DND-41 (cell line): Measurements from ENCODE around the gene KCNN3.

Source experiments
- ATAC-seq: fragments of 200-7000 bp; cut with Tn5 transposase; 3 replicates; pipeline ENCODE4 v1.9.1; 2021; ENCODE audit warnings: low read depth; ENCODE audit not compliant: insufficient read depth
- DNase-seq: peaks from one replicate; pipeline ENCODE4 v3.0.0-alpha.2; 2020
- H2AFZ ChIP-seq: 2 replicates; pipeline ENCODE4 v1.6.0; 2012; ENCODE audit warnings: low read depth, low read length
- H3K27ac ChIP-seq: 2 replicates; pipeline ENCODE4 v1.5.1; 2012; ENCODE audit warnings: low read length, inconsistent platforms
- H3K27me3 ChIP-seq: fragments of 200-600 bp; sonication (generic); 2 replicates; pipeline ENCODE4 v1.6.0; 2012; ENCODE audit warnings: low read length, mild to moderate bottlenecking, inconsistent platforms; ENCODE audit not compliant: insufficient read depth, poor library complexity
- H3K36me3 ChIP-seq: 2 replicates; pipeline ENCODE4 v1.5.1; 2012; ENCODE audit warnings: low read length, inconsistent platforms; ENCODE audit not compliant: insufficient read depth
- H3K4me1 ChIP-seq: 2 replicates; pipeline ENCODE4 v1.5.1; 2012; ENCODE audit warnings: mild to moderate bottlenecking, low read length; ENCODE audit not compliant: insufficient read depth
- H3K4me2 ChIP-seq: 2 replicates; pipeline ENCODE4 v1.6.0; 2012; ENCODE audit warnings: mild to moderate bottlenecking, moderate library complexity, low read length, inconsistent platforms; ENCODE audit not compliant: insufficient read depth
- H3K4me3 ChIP-seq, 2 experiments: fragments of 200-600 bp in 1 of 2; shearing (Covaris generic) in 1 of 2; 2 replicates each; pipeline ENCODE4 v1.5.1; 2012 to 2016; ENCODE audit warnings: inconsistent platforms in 2 of 2, low read length in 2 of 2, mild to moderate bottlenecking in 2 of 2, low read depth in 1 of 2, moderate library complexity in 1 of 2
- H3K79me2 ChIP-seq: 2 replicates; pipeline ENCODE4 v1.6.0; 2012; ENCODE audit warnings: low read length, inconsistent platforms; ENCODE audit not compliant: insufficient read depth
- H3K9ac ChIP-seq: 2 replicates; pipeline ENCODE4 v1.6.0; 2012; ENCODE audit warnings: low read depth, mild to moderate bottlenecking, inconsistent platforms, low read length, moderate library complexity
- H3K9me3 ChIP-seq: 2 replicates; pipeline ENCODE4 v1.5.1; 2012; ENCODE audit warnings: low read length, moderate library complexity, mild to moderate bottlenecking, inconsistent platforms; ENCODE audit not compliant: insufficient read depth, severe bottlenecking
- H4K20me1 ChIP-seq: 2 replicates; pipeline ENCODE4 v1.6.0; 2012; ENCODE audit warnings: low read length; ENCODE audit not compliant: insufficient read depth
- CTCF ChIP-seq: IDR thresholded peaks from 2 replicates; pipeline ENCODE4 v1.5.1; 2012; ENCODE audit warnings: borderline replicate concordance, low read length, moderate library complexity, mild to moderate bottlenecking; ENCODE audit not compliant: poor library complexity, severe bottlenecking; ENCODE audit errors: extremely low read depth
- EZH2 ChIP-seq: IDR thresholded peaks from 3 replicates; pipeline ENCODE4 v1.6.1; 2012; ENCODE audit warnings: borderline replicate concordance, low read depth, mild to moderate bottlenecking, moderate library complexity, low read length, inconsistent platforms; ENCODE audit not compliant: severe bottlenecking

Gene KCNN3

GRCh38 chr1:154856544-154856943, 13.5 kb downstream of the KCNN3 start:
- H3K79me2 ChIP-seq = no peaks in the 10 kb centered on the region
- TF ChIP-seq EZH2 (no peak), CTCF (no peak)
- no peaks in the 10 kb centered on the region for H3K9me3 ChIP-seq
- H3K4me2 ChIP-seq = no peak overlapping the region
- H4K20me1 ChIP-seq = 0 out of 2 replicates have a peak, but pooled peaks cover 4% of the 10 kb centered on the region
- H2AFZ ChIP-seq = no peak overlapping the region
- no peak overlapping the region for H3K27ac ChIP-seq
- H3K4me3 ChIP-seq = no peak overlapping the region
- no peaks in the 10 kb centered on the region for H3K36me3 ChIP-seq
- no peak for DNase-seq
- H3K9ac ChIP-seq = no peak overlapping the region
- ATAC-seq = no peak
- H3K27me3 ChIP-seq = no peaks in the 10 kb centered on the region
- H3K4me1 ChIP-seq = no peaks in the 10 kb centered on the region

DNA sequence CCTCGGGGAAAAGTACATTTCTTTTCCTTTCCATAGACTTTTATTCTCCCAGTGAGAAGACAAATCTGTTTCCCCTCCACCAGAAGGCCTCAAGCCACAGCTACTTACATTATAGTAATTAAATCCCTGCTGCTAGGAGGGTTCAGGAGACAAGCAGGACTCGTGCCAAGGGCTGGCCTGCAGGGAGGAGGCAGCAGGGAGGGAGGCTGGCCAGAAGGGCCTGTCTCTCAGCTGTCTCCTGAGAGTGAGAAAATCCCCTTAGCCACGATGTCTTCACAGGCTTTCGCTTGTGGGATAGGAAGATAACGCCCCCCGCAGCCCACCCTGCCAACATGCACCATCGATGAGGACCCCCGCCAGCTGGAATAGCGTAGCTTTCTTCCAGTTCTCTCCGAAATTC, 14.0 kb downstream of the KCNN3 start:
- Histone ChIP-seq H3K9ac (no peak overlapping the region), H3K9me3 (no peaks in the 10 kb centered on the region), H3K27ac (no peak overlapping the region), H3K79me2 (no peaks in the 10 kb centered on the region), H3K4me3 (no peak overlapping the region), H2AFZ (no peak overlapping the region), H3K27me3 (no peaks in the 10 kb centered on the region), H3K4me2 (no peak overlapping the region), H3K36me3 (no peaks in the 10 kb centered on the region), H4K20me1 (0 out of 2 replicates have a peak, but pooled peaks cover 4% of the 10 kb centered on the region), H3K4me1 (no peaks in the 10 kb centered on the region)
- TF ChIP-seq CTCF (peak; percentile 4), EZH2 (no peak)
- DNase-seq (no peak), ATAC-seq (no peak)

- Histone ChIP-seq H3K9me3 (no peaks in the 10 kb centered on the region), H3K27me3 (no peaks in the 10 kb centered on the region), H3K9ac (no peak overlapping the region), H3K4me3 (no peak overlapping the region), H3K4me1 (no peaks in the 10 kb centered on the region), H3K4me2 (no peak overlapping the region), H3K27ac (no peak overlapping the region), H4K20me1 (0 out of 2 replicates have a peak, but pooled peaks cover 4% of the 10 kb centered on the region), H3K36me3 (no peaks in the 10 kb centered on the region), H2AFZ (no peak overlapping the region), H3K79me2 (no peaks in the 10 kb centered on the region)
- no peak for TF ChIP-seq CTCF
- TF ChIP-seq EZH2 = no peak
- ATAC-seq = no peak
- DNase-seq = no peak
Observed at GRCh38 chr1:154855186-154855851, 14.8 kb downstream of the KCNN3 start.
